Left cardiac atrium (tissue), 4 donors: ENCODE results near the gene HTRA1. TPM values are rescaled to one million over a fixed set of nuclear protein-coding genes. Genes with fewer than 3 reads are reported as not detected.

Experiments
- ATAC-seq, 2 donors: fragments of 200-7000 bp; cut with Tn5 transposase; one replicate each; pipeline ENCODE4 v1.9.1; 2020; ENCODE audit warnings: mild to moderate bottlenecking in 2 of 2, moderate library complexity in 2 of 2
- DNase-seq: peaks from one replicate; pipeline ENCODE4 v3.0.0-alpha.2; 2020
- intact Hi-C, 2 donors: fragments of 100-400 bp; cut with DNase I; formaldehyde crosslinking; loops; one replicate each; pipeline versions ENCODE4 v1.14.1 to v1.15.1; 2022 to 2023
- microRNA-seq, 2 donors: library from miRNA; unstranded; fragments of <30 nt; microRNA quantifications; one replicate each; pipeline ENCODE4 v1.2.0, GENCODE V29; 2020
- total RNA-seq, 2 donors: library from RNA; stranded (reverse); fragmentation: NEBNext Ultra II Directional; extraction: Animal tissue kit (Norgen Biotek cat#: 25700); gene quantifications; one replicate each; pipeline ENCODE4 v1.2.1, GENCODE V29; 2021
- donor health status: DM: no; HTN: yes; CAD: no.
- donor health status: DM: no; HTN: yes; CAD: no; lungs with severe emphysema.
- donor health status: DM: yes; HTN: yes; CAD: no.
- donor health status: Dilated cardiomyopathy.

HTRA1 gene
- total RNA-seq, 2 donors from 2014 or later = 69.4 to 73.5 TPM

DNA sequence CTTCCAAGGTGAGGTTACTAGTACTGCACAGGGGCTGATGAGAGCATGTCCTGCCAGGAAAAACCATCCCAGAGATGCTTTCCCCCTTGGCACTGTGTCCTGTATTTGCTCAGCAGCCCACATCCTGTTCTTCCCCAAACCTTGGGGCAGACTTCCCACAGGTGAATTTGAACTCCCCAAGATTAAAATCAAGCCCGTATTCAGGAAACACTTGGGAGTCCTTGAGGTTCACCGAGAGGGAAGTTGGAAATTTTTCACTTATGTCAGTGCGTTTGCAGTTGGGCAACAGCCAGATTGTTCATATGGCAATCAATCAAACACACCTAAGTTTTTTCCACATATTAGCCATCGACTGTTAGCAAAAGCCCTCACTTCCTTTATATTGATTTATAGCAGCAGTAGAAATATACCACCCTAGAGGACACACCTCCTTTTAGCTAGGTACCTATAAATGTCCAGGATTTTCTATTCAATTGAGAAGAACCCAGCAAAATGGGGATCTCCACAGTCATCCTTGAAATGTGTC is 99.0 kb downstream of the HTRA1 start, which contains the start of gene DMBT1:
TSS of gene DMBT1 (plus strand) at position 476 of the 526 bp plus-strand sequence. CDS start at position 493, 17 bp downstream.
- ATAC-seq (no peak), DNase-seq (no peak)
- intact Hi-C loops = loop anchor here (5.0 to 10.0 kb wide), 6 partner anchors 38 to 266 kb away; partner anchors contain the start of gene HTRA1 (in 1 of the 2)

DNA sequence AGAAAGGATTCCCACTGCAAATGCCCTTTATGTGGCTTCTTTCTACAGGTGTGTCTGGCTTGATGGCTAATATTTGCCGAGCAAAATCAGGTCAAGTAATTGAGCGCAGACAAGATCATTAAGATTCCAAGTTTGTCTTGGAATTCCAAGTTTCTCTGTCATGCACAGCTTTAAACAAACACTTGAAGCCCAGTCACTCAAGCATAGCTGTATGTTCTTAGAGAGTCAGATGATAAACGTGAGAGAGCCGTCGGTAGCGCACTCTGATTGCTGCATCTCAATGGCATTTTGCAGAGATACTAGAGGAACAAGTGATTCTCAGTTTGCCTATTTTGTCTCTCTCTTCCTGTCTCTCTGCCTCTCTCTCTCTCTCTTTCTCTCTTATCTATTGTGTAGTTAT is 99.9 kb downstream of the HTRA1 start:
- intact Hi-C loops = loop anchor here (5.0 to 10.0 kb wide), 6 partner anchors 39 to 266 kb away; partner anchors contain the start of gene HTRA1 (in 1 of the 2)
- ATAC-seq (no peak), DNase-seq (no peak)

DNA sequence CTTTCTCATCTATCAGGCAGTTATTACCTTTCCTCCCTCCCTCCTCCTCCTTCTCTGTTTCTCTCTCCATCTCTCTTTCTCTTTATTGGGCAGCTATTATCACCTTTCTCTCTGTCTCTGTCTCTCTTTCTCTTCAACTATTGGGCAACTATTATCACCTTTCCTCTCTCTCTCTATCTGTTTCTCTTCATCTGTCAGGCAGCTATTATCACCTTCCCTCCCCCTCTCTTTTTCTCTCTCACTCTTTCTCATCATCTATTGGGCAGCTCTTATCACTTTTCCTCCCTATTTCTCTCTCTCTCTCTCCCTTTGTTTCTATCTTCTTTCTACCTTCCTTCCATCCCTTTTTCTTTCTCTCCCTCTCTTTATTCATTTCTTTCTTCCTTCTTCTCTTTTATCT is 100.4 kb downstream of the HTRA1 start:
- intact Hi-C loops = loop anchor here (5.0 to 10.0 kb wide), 6 partner anchors 39 to 267 kb away; partner anchors contain the start of gene HTRA1 (in 1 of the 2)
- no peak for DNase-seq

More for the DNA sequence above, 100.4 kb downstream of the HTRA1 start:
- no peak for ATAC-seq

Small RNAs within 50 kb of the gene (microRNA-seq; reads per million reads assigned to microRNA genes)
- 0 to 0.60 reads per million in 2 donors for gene MIR3941

Other genes starting within 250 kb of the HTRA1 start
- gene BTBD16, start 190.3 kb upstream of the HTRA1 start, total RNA-seq = under 1 TPM in 1 of 2 donors, not detected in 1; 0.37 TPM
- gene PLEKHA1, start 86.8 kb upstream of the HTRA1 start, total RNA-seq = 10 to 100 TPM; 32.1 to 37.8 TPM
- gene ARMS2, start 6.9 kb upstream of the HTRA1 start, total RNA-seq = not detected
- gene DMBT1, start 99.2 kb downstream of the HTRA1 start, total RNA-seq = not detected
- gene C10orf120, start 238.3 kb downstream of the HTRA1 start, total RNA-seq = not detected